Fibroblast of the aortic adventitia (primary cell): ENCODE results near the gene SYT7. TPM values are rescaled to one million over a fixed set of nuclear protein-coding genes. Genes with fewer than 3 reads are reported as not detected.

Experiments
- DNase-seq: peaks from one replicate; pipeline ENCODE4 v3.0.0-alpha.2; 2010; ENCODE audit warnings: low read depth
- H3K4me3 ChIP-seq: 2 replicates; pipeline ENCODE4 v1.5.1; 2011; ENCODE audit warnings: low read depth, mild to moderate bottlenecking, control low read depth, low read length, moderate library complexity
- CTCF ChIP-seq: IDR thresholded peaks from 2 replicates; pipeline ENCODE4 v1.5.1; 2011; ENCODE audit warnings: mild to moderate bottlenecking, low read length, control low read depth, inconsistent platforms; ENCODE audit not compliant: insufficient read depth
- total RNA-seq: library from RNA; depleted of rRNA; stranded (reverse); fragments of >200 nt; gene quantifications from 2 replicates; pipeline ENCODE4 v1.2.3, GENCODE V29; 2012; ENCODE audit warnings: low replicate concordance

Gene SYT7
- total RNA-seq, 1 donor = 112 TPM

GRCh38 chr11:61522881-61523280 lies 58.0 kb downstream of the SYT7 start:
- DNase-seq = no peak
- TF ChIP-seq CTCF = no peak
- no peak overlapping the region for H3K4me3 ChIP-seq

- no peak for TF ChIP-seq CTCF
- H3K4me3 ChIP-seq = no peak overlapping the region
- no peak for DNase-seq
Observed at GRCh38 chr11:61518032-61518795, 62.7 kb downstream of the SYT7 start.

- no peak overlapping the region for H3K4me3 ChIP-seq
- TF ChIP-seq CTCF = peak; percentile 99
- DNase-seq = peak; percentile 31
Observed at GRCh38 chr11:61516675-61517572, 64.0 kb downstream of the SYT7 start.

- H3K4me3 ChIP-seq = no peak overlapping the region
- TF ChIP-seq CTCF = no peak
- DNase-seq = no peak
Observed at GRCh38 chr11:61516191-61516590, 64.7 kb downstream of the SYT7 start.

- no peak for DNase-seq
- TF ChIP-seq CTCF = no peak
- no peak overlapping the region for H3K4me3 ChIP-seq
Observed at GRCh38 chr11:61515686-61516085, 65.2 kb downstream of the SYT7 start.

GRCh38 chr11:61514050-61514917 lies 66.6 kb downstream of the SYT7 start:
- H3K4me3 ChIP-seq = no peak overlapping the region
- no peak for DNase-seq
- TF ChIP-seq CTCF = no peak
